Activated T-cell treated with anti-CD3 and anti-CD28 coated beads, Interleukin-2, amount 50 U/mL, for 4 hours (primary cell): ENCODE results near the gene AFF2. TPM values are rescaled to one million over a fixed set of nuclear protein-coding genes. Genes with fewer than 3 reads are reported as not detected.

ENCODE experiments used
- ATAC-seq, 2 donors: fragments of 200-7000 bp; cut with Tn5 transposase; one replicate each; pipeline ENCODE4 v1.10.0; 2021
- DNase-seq: peaks from one replicate; pipeline ENCODE4 v3.0.0-alpha.2; 2020
- H3K27me3 Mint-ChIP-seq: one replicate; pipeline ENCODE4 v1.8.0; 2021; ENCODE audit warnings: low read depth, mixed read lengths
- H3K36me3 Mint-ChIP-seq: one replicate; pipeline ENCODE4 v1.8.0; 2022; ENCODE audit warnings: mixed read lengths; ENCODE audit not compliant: insufficient read depth
- H3K4me1 Mint-ChIP-seq: one replicate; pipeline ENCODE4 v1.8.0; 2021; ENCODE audit warnings: low read depth, mixed read lengths
- H3K4me3 Mint-ChIP-seq: one replicate; pipeline ENCODE4 v1.8.0; 2021; ENCODE audit warnings: mild to moderate bottlenecking, moderate library complexity, mixed read lengths
- H3K9me3 Mint-ChIP-seq: one replicate; pipeline ENCODE4 v1.8.0; 2021; ENCODE audit warnings: mixed read lengths
- total RNA-seq, 3 donors: library from RNA; stranded (reverse); gene quantifications; one replicate each; pipeline ENCODE4 v1.2.1, GENCODE V29; 2021

Gene AFF2
- total RNA-seq, 3 donors from 2014 or later, result 4.9 to 7.0 (median 5.8) TPM

DNA sequence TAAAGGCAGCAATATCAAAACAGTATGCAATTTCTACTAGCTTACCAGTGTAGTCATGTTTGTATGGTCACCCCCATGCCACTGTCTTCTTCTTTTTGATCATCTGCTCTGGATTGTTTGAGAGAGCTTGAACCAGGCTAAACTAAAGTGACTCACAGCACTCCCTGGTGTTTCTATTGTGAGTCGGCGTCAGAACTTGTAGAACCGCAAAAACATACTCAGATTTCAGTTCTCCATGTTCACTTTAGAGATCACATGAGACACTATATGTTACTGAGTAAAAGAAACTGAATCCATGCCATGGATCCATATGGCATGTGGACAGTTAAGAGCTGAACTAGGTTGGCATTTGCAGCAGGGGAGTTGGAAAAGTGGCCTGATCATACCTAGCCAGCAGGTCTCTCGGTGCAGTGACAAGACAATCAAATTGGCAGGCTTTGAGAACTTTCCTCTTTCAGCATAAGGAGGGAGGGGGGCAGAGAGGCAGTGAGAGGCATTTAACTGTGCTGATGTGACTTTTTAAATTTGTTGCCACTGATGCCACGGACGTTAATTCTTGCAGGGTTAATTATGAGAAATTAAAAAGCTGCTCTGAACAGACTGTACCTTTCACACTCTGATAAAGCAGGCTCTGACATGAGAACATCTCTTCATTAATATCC is 88.4 kb downstream of the AFF2 start:
- Mint-ChIP-seq H3K36me3 (no peaks in the 10 kb centered on the region), H3K4me3 (no peak overlapping the region), H3K4me1 (no peaks in the 10 kb centered on the region), H3K9me3 (no peaks in the 10 kb centered on the region), H3K27me3 (no peaks in the 10 kb centered on the region)
- ATAC-seq (no peak), DNase-seq (no peak)

DNA sequence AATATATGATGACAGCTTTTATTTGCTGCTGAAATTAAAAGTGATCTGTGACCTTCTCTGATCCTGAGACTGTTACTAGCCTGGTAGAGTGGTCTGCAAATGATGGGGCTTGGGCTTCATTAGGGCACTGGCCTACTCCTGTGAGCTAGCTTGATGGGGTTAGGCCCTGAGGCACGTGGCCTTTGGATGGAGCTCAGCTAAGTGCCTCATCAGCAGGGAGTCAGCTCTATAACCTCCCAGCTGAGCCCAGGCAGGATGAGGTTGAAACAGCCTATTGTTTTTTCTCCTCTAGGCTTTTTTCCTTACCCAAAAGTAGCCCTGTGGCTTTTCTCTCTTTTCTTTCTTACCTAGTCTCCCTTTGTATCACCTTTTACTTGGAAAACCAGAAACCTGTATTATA is 92.2 kb downstream of the AFF2 start:
- Mint-ChIP-seq H3K4me3 (no peak overlapping the region), H3K9me3 (no peaks in the 10 kb centered on the region), H3K36me3 (no peaks in the 10 kb centered on the region), H3K27me3 (no peaks in the 10 kb centered on the region), H3K4me1 (no peaks in the 10 kb centered on the region)
- ATAC-seq (no peak), DNase-seq (no peak)

DNA sequence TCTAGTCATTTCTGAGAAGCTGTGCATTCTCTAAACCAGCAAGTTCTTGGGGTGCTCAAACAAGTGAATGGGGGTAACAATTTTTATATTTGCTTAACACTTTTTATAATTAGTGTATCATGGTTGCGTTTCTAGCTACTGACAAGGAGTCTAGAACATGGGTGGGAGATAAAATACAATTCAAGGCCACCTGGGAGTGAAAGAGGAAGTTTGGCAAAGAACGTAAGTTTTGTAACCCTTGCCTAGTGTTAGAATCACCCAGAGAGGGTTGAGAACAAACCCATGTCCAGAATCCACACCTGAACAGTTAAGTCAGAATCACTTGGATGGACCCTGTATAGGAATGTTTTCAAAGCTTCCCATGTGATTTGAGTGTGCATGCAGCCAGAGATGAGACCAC is 92.7 kb downstream of the AFF2 start:
- H3K9me3 Mint-ChIP-seq, result no peaks in the 10 kb centered on the region
- ATAC-seq (no peak), DNase-seq (no peak)
- H3K27me3 Mint-ChIP-seq, result no peaks in the 10 kb centered on the region
- H3K4me3 Mint-ChIP-seq, result no peak overlapping the region
- no peaks in the 10 kb centered on the region for H3K36me3 Mint-ChIP-seq
- H3K4me1 Mint-ChIP-seq, result no peaks in the 10 kb centered on the region

- H3K27me3 Mint-ChIP-seq, result no peaks in the 10 kb centered on the region
- ATAC-seq (no peak), DNase-seq (no peak)
- no peaks in the 10 kb centered on the region for H3K4me1 Mint-ChIP-seq
- no peaks in the 10 kb centered on the region for H3K9me3 Mint-ChIP-seq
- H3K36me3 Mint-ChIP-seq, result no peaks in the 10 kb centered on the region
- H3K4me3 Mint-ChIP-seq, result no peak overlapping the region
Observed at GRCh38 chrX:148593987-148594386, 93.6 kb downstream of the AFF2 start.

DNA sequence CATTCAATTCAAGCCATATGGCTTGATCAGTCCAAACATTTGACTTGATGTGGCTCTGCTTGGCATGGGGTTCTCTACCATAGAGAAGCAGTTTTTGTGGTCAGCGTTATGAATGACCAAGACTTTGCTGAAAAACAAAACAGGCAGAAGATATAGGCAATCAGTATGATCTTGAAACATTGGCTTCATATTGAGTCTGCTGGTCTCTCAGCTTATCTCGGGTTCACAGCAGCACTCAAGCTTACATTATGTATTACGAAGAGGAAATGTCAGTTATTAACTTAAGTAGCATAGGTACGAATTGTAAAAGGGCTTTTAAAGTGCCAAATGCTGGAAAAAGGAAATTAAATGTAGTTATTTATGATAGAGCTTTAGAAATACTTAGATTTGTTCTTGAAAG is 99.0 kb downstream of the AFF2 start:
- Mint-ChIP-seq H3K4me3 (no peak overlapping the region), H3K27me3 (no peaks in the 10 kb centered on the region), H3K36me3 (no peaks in the 10 kb centered on the region), H3K9me3 (no peaks in the 10 kb centered on the region), H3K4me1 (no peaks in the 10 kb centered on the region)
- ATAC-seq (no peak), DNase-seq (no peak)

GRCh38 chrX:148600131-148600530 is 99.7 kb downstream of the AFF2 start:
- no peak overlapping the region for H3K4me3 Mint-ChIP-seq
- no peaks in the 10 kb centered on the region for H3K36me3 Mint-ChIP-seq
- no peaks in the 10 kb centered on the region for H3K27me3 Mint-ChIP-seq
- H3K9me3 Mint-ChIP-seq, result no peaks in the 10 kb centered on the region
- no peak for ATAC-seq
- DNase-seq, result no peak
- no peaks in the 10 kb centered on the region for H3K4me1 Mint-ChIP-seq

DNA sequence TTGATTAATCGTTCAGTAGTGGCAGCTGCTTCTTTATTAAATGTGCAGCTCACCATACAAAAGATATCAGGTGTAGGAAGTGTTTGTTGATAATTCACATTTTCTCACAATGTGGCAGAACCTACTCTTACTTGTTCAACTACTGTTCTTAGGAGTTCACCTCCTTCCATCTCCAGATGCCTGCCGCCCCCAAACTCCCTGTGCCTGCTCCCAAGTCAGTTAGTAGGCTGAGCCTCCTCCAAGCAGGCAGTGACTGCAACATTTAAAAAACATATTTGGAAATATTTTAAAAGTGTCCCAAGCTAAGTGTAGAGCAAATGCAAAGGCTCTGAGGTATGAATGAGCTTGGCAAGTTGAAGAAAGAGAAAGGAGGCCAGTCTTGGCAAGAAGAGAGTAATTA is 100.2 kb downstream of the AFF2 start:
- no peak overlapping the region for H3K4me3 Mint-ChIP-seq
- H3K9me3 Mint-ChIP-seq, result no peaks in the 10 kb centered on the region
- no peak for ATAC-seq
- DNase-seq, result no peak
- no peaks in the 10 kb centered on the region for H3K4me1 Mint-ChIP-seq
- no peaks in the 10 kb centered on the region for H3K27me3 Mint-ChIP-seq
- no peaks in the 10 kb centered on the region for H3K36me3 Mint-ChIP-seq

DNA sequence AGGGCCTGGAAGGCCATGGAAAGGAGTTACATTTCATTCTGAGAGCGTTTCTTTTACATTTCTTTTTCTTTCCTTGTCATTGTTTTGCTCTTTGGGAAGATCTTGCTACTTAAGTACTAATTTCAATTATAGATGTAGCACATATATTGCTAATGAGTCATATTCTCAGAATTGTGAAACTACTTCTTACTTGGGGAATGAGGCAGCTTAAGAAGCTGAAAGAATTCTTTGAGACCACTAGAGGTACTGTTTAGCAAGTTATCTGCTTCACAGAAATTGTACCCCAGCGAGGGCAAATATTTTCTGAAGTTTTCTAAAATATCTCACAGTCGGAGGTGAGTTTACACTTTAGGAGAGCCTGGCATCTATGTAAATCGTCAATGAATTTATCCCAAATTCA is 100.6 kb downstream of the AFF2 start:
- Mint-ChIP-seq H3K27me3 (no peaks in the 10 kb centered on the region), H3K4me3 (no peak overlapping the region), H3K4me1 (no peaks in the 10 kb centered on the region), H3K36me3 (no peaks in the 10 kb centered on the region), H3K9me3 (no peaks in the 10 kb centered on the region)
- DNase-seq, result no peak
- ATAC-seq, result peak in 1 of 2 donors; percentile 25

DNA sequence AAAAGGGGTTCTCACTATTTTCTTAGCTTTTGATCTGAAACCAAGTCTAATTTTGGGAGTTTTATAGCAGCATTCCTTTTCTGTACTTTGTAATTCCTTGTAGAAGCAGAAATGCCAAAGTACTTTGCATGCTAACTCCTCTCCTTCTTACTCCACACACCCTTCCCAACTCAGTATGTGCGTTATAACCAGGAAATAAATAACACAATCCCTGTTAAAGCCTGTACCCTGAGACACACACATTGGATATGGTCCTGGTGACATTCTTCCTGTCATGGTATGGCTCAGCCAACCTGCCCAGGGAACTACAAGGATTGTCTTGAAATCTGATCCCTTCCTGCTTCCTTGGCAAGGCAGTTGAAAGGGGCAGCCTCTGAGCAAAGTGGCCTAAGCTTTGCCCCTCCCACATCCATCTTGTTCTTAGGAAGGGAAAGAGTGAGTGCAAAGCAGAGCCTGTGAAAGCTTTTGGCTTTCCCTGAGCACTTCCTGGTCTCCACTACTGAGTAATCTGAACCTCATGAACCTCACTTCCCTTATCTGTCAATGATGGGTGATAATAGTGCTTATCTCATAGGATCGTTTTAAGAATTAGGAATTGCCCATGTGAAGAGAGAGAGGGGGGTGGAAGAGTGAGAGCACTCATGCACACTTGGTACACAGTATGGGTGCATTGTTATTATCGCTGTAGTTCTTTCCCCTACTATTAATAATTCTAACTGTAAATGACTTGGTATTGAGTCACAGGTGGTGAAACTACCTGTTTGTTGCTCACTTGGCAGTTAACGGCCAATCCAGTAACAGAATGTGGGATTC is 109.3 kb downstream of the AFF2 start:
- peaks cover 15% of the 10 kb centered on the region for H3K4me1 Mint-ChIP-seq
- no peaks in the 10 kb centered on the region for H3K27me3 Mint-ChIP-seq
- peaks cover 1% of the 10 kb centered on the region for H3K36me3 Mint-ChIP-seq
- DNase-seq, result no peak
- ATAC-seq, result peak; percentile 78 to 86
- peaks cover 4% of the 10 kb centered on the region for H3K9me3 Mint-ChIP-seq
- H3K4me3 Mint-ChIP-seq, result no peak overlapping the region

DNA sequence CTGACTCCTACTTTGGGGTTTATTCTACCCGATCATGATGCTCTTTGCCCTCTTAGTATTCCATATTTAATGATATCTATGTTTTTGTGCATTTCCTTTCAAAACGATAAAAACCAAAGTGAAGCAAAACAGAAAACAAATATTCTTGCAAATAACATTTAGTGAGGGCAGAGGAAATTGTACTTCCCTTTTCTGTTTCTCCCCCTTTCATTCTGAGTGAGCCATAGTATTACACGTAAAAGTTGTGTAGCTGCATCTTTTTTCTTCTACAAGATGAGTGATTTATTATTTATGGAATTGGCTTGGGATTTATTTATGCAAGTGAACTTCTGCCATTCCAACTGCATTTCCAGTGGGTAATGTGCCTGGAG is 109.9 kb downstream of the AFF2 start:
- Mint-ChIP-seq H3K4me3 (no peak overlapping the region), H3K36me3 (peaks cover 1% of the 10 kb centered on the region), H3K9me3 (peaks cover 4% of the 10 kb centered on the region), H3K27me3 (no peaks in the 10 kb centered on the region), H3K4me1 (peaks cover 15% of the 10 kb centered on the region)
- peak; percentile 20 to 34 for ATAC-seq
- DNase-seq, result no peak

DNA sequence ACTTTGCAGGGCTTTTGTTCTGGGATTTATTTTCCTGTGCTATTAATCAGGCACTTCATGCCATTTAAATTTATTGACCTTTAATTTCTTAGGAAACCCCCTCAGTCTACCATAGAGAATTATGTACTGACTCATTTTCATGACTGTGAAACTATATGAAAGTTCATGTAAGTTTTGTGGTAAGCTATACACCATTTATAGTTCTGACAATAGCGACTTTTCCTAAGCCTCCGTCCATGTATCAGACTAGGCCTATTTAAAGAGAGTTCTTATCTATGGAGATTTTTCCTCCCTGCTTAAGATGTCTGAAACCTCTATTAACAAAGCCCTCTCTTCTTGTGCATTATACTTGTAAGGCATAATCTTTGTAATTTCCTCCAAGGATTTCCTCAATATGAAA is 111.6 kb downstream of the AFF2 start:
- H3K9me3 Mint-ChIP-seq, result peaks cover 4% of the 10 kb centered on the region
- no peak overlapping the region for H3K4me3 Mint-ChIP-seq
- ATAC-seq, result peak; percentile 53 to 72
- peaks cover 1% of the 10 kb centered on the region for H3K36me3 Mint-ChIP-seq
- H3K27me3 Mint-ChIP-seq, result no peaks in the 10 kb centered on the region
- no peak for DNase-seq
- peaks cover 15% of the 10 kb centered on the region for H3K4me1 Mint-ChIP-seq

- no peak overlapping the region for H3K4me3 Mint-ChIP-seq
- no peaks in the 10 kb centered on the region for H3K36me3 Mint-ChIP-seq
- H3K27me3 Mint-ChIP-seq, result no peaks in the 10 kb centered on the region
- peaks cover under 1% of the 10 kb centered on the region for H3K9me3 Mint-ChIP-seq
- peaks cover 15% of the 10 kb centered on the region for H3K4me1 Mint-ChIP-seq
- DNase-seq, result no peak
- ATAC-seq, result no peak
Observed at GRCh38 chrX:148612431-148612830, 112.0 kb downstream of the AFF2 start.

GRCh38 chrX:148613636-148614035 is 113.2 kb downstream of the AFF2 start:
- DNase-seq (no peak), ATAC-seq (no peak)
- H3K4me3 Mint-ChIP-seq, result no peak overlapping the region
- no peaks in the 10 kb centered on the region for H3K27me3 Mint-ChIP-seq
- H3K4me1 Mint-ChIP-seq, result peaks cover 15% of the 10 kb centered on the region
- H3K9me3 Mint-ChIP-seq, result no peaks in the 10 kb centered on the region
- no peaks in the 10 kb centered on the region for H3K36me3 Mint-ChIP-seq

DNA sequence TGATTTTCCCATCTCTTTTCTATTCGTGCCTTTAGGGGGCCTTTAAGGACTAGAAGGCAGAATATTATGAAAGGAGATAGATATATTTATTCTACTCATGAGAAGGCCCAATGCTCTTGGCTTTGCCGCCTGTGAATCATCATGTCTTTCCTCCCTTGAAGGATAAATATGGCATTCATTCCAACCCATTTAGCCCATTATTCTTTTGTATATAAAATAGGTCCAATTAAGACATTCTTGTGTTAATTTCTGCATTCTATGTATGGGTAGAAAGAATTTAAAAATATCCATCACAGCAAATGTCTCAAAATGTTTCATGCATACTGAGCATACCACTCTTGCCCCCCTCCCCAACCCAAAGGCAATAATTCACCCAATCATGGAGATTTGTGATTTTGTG is 115.1 kb downstream of the AFF2 start:
- ATAC-seq (no peak), DNase-seq (no peak)
- Mint-ChIP-seq H3K4me1 (peaks cover 8% of the 10 kb centered on the region), H3K27me3 (no peaks in the 10 kb centered on the region), H3K4me3 (no peak overlapping the region), H3K9me3 (no peaks in the 10 kb centered on the region), H3K36me3 (no peaks in the 10 kb centered on the region)
